CD8-positive, alpha-beta memory T cell (primary cell): ENCODE results near the gene NRAP. TPM values are rescaled to one million over a fixed set of nuclear protein-coding genes. Genes with fewer than 3 reads are reported as not detected.

Experiments used
- CTCF ChIA-PET: fragments of 350-600 bp; sonication (Branson Sonifier 250); formaldehyde crosslinking; loops from one replicate; lab custom pipeline; 2021; ENCODE audit warnings: antibody characterized with exemption; lab: Charles Lee
- POLR2A ChIA-PET: fragments of 350-600 bp; sonication (Branson Sonifier 250); formaldehyde crosslinking; loops from one replicate; lab custom pipeline; 2021; ENCODE audit warnings: antibody characterized with exemption; lab: Charles Lee
- DNase-seq, 5 donors: peaks; one replicate each; pipeline versions ENCODE4 v3.0.0 to v3.0.0-alpha.2; 2020 to 2022; ENCODE audit warnings: mixed read lengths in 1 of 5
- H3K27ac ChIP-seq: one replicate; pipeline ENCODE4 v1.7.0; 2013; ENCODE audit warnings: low read depth, mild to moderate bottlenecking, low read length, moderate library complexity
- H3K27me3 ChIP-seq: 2 replicates; pipeline ENCODE4 v1.7.0; 2013; ENCODE audit warnings: low read length, mild to moderate bottlenecking; ENCODE audit not compliant: insufficient read depth, poor library complexity, severe bottlenecking
- H3K36me3 ChIP-seq: 2 replicates; pipeline ENCODE4 v1.7.0; 2013; ENCODE audit warnings: mild to moderate bottlenecking, low read length, moderate library complexity; ENCODE audit not compliant: insufficient read depth
- H3K4me1 ChIP-seq: 2 replicates; pipeline ENCODE4 v1.7.0; 2013; ENCODE audit warnings: mild to moderate bottlenecking, low read length, moderate library complexity; ENCODE audit not compliant: insufficient read depth
- H3K4me3 ChIP-seq: 2 replicates; pipeline ENCODE4 v1.7.0; 2013; ENCODE audit warnings: mild to moderate bottlenecking, low read length
- H3K9me3 ChIP-seq: 2 replicates; pipeline ENCODE4 v1.7.0; 2013; ENCODE audit warnings: mild to moderate bottlenecking, low read length
- H3K27ac Mint-ChIP-seq, 8 donors: one replicate each; pipeline ENCODE4 v1.8.0; 2020 to 2021; ENCODE audit warnings: mixed read lengths in 8 of 8, mild to moderate bottlenecking in 6 of 8, inconsistent platforms in 3 of 8, moderate library complexity in 3 of 8
- H3K27me3 Mint-ChIP-seq, 2 donors: one replicate each; pipeline ENCODE4 v1.8.0; 2020 to 2021; ENCODE audit warnings: mixed read lengths in 2 of 2, mild to moderate bottlenecking in 1 of 2, moderate library complexity in 1 of 2
- H3K36me3 Mint-ChIP-seq, 3 donors: one replicate each; pipeline ENCODE4 v1.8.0; 2020 to 2021; ENCODE audit warnings: mixed read lengths in 3 of 3, inconsistent platforms in 1 of 3, mild to moderate bottlenecking in 1 of 3
- H3K4me1 Mint-ChIP-seq, 3 donors: one replicate each; pipeline ENCODE4 v1.8.0; 2020 to 2021; ENCODE audit warnings: mixed read lengths in 3 of 3, inconsistent platforms in 1 of 3, mild to moderate bottlenecking in 1 of 3
- H3K4me3 Mint-ChIP-seq, 7 donors: one replicate each; pipeline ENCODE4 v1.8.0; 2020 to 2021; ENCODE audit warnings: mixed read lengths in 7 of 7, mild to moderate bottlenecking in 6 of 7, moderate library complexity in 4 of 7, inconsistent platforms in 2 of 7
- H3K9me3 Mint-ChIP-seq, 5 donors: one replicate each; pipeline ENCODE4 v1.8.0; 2020 to 2022; ENCODE audit warnings: mixed read lengths in 5 of 5, mild to moderate bottlenecking in 3 of 5, moderate library complexity in 2 of 5, inconsistent platforms in 1 of 5
- polyA plus RNA-seq: library from polyadenylated mRNA; unstranded; fragments of 300-500 nt; fragmentation: Illumina TruSeq; gene quantifications from one replicate; pipeline ENCODE4 v1.2.3, GENCODE V29; 2021
- total RNA-seq, 2 experiments: library from RNA; stranded (reverse); gene quantifications; one replicate each; pipeline ENCODE4 v1.2.3, GENCODE V29; 2021

The NRAP gene
- total and polyA plus RNA-seq, 3 experiments from 2014 or later, result not detected

- Histone ChIP-seq H3K27me3 (no peaks in the 10 kb centered on the region), H3K4me3 (no peak overlapping the region), H3K36me3 (no peaks in the 10 kb centered on the region), H3K27ac (no peak overlapping the region), H3K4me1 (no peaks in the 10 kb centered on the region), H3K9me3 (no peaks in the 10 kb centered on the region)
- Mint-ChIP-seq H3K4me3 (no peak overlapping the region), H3K27ac (no peak overlapping the region), H3K36me3 (no peaks in the 10 kb centered on the region), H3K27me3 (peaks cover 7 to 30% of the 10 kb centered on the region in 2 donors), H3K4me1 (no peaks in the 10 kb centered on the region), H3K9me3 (peaks cover 0 to 3% (median 2%) of the 10 kb centered on the region in 5 donors)
- POLR2A ChIA-PET, result no interaction called here
- CTCF ChIA-PET, result no interaction called here
- DNase-seq, result no peak
These were observed 59.3 kb downstream of the NRAP start for GRCh38 chr10:113604572-113604971.

GRCh38 chr10:113603057-113603777, 60.6 kb downstream of the NRAP start:
- ChIA-PET POLR2A (no interaction called here), CTCF (no interaction called here)
- Histone ChIP-seq H3K9me3 (no peaks in the 10 kb centered on the region), H3K27ac (no peak overlapping the region), H3K27me3 (no peaks in the 10 kb centered on the region), H3K36me3 (no peaks in the 10 kb centered on the region), H3K4me1 (no peaks in the 10 kb centered on the region), H3K4me3 (no peak overlapping the region)
- H3K4me1 Mint-ChIP-seq, result no peaks in the 10 kb centered on the region
- H3K9me3 Mint-ChIP-seq, result peaks cover 0 to 3% (median 2%) of the 10 kb centered on the region in 5 donors
- H3K27me3 Mint-ChIP-seq, result peaks cover 7 to 27% of the 10 kb centered on the region in 2 donors
- no peaks in the 10 kb centered on the region for H3K36me3 Mint-ChIP-seq
- no peak overlapping the region for H3K4me3 Mint-ChIP-seq
- DNase-seq, result no peak
- no peak overlapping the region for H3K27ac Mint-ChIP-seq

- ChIA-PET POLR2A (no interaction called here), CTCF (no interaction called here)
- no peaks in the 10 kb centered on the region for H3K36me3 ChIP-seq
- H3K4me3 ChIP-seq, result no peak overlapping the region
- no peak overlapping the region for H3K27ac ChIP-seq
- no peak for DNase-seq
- no peaks in the 10 kb centered on the region for H3K4me1 Mint-ChIP-seq
- H3K9me3 ChIP-seq, result no peaks in the 10 kb centered on the region
- H3K27ac Mint-ChIP-seq, result no peak overlapping the region
- peaks cover 4 to 19% of the 10 kb centered on the region in 2 donors for H3K27me3 Mint-ChIP-seq
- H3K4me1 ChIP-seq, result no peaks in the 10 kb centered on the region
- no peaks in the 10 kb centered on the region for H3K36me3 Mint-ChIP-seq
- no peak overlapping the region for H3K4me3 Mint-ChIP-seq
- peaks cover 0 to 3% (median 2%) of the 10 kb centered on the region in 5 donors for H3K9me3 Mint-ChIP-seq
- H3K27me3 ChIP-seq, result no peaks in the 10 kb centered on the region
These were observed 63.3 kb downstream of the NRAP start for GRCh38 chr10:113600569-113600968.

- ChIA-PET POLR2A (no interaction called here), CTCF (no interaction called here)
- peaks cover 0 to 23% of the 10 kb centered on the region in 2 donors for H3K27me3 Mint-ChIP-seq
- Histone ChIP-seq H3K4me1 (no peaks in the 10 kb centered on the region), H3K27me3 (no peaks in the 10 kb centered on the region), H3K9me3 (no peaks in the 10 kb centered on the region), H3K27ac (no peak overlapping the region), H3K36me3 (no peaks in the 10 kb centered on the region), H3K4me3 (no peak overlapping the region)
- no peak overlapping the region for H3K4me3 Mint-ChIP-seq
- H3K36me3 Mint-ChIP-seq, result no peaks in the 10 kb centered on the region
- H3K9me3 Mint-ChIP-seq, result peaks cover 0 to 2% (median 0%) of the 10 kb centered on the region in 5 donors
- no peak overlapping the region for H3K27ac Mint-ChIP-seq
- H3K4me1 Mint-ChIP-seq, result no peaks in the 10 kb centered on the region
- DNase-seq, result no peak
These were observed 69.2 kb downstream of the NRAP start for GRCh38 chr10:113594652-113595051.

- Histone ChIP-seq H3K36me3 (no peaks in the 10 kb centered on the region), H3K4me1 (no peaks in the 10 kb centered on the region), H3K27ac (no peak overlapping the region), H3K4me3 (no peak overlapping the region), H3K27me3 (no peaks in the 10 kb centered on the region), H3K9me3 (no peaks in the 10 kb centered on the region)
- ChIA-PET CTCF (no interaction called here), POLR2A (no interaction called here)
- no peaks in the 10 kb centered on the region for H3K4me1 Mint-ChIP-seq
- no peak overlapping the region for H3K27ac Mint-ChIP-seq
- DNase-seq, result no peak
- no peaks in the 10 kb centered on the region for H3K36me3 Mint-ChIP-seq
- H3K27me3 Mint-ChIP-seq, result peaks cover 2 to 26% of the 10 kb centered on the region in 2 donors
- H3K9me3 Mint-ChIP-seq, result peaks cover 0 to 2% (median 0%) of the 10 kb centered on the region in 5 donors
- H3K4me3 Mint-ChIP-seq, result no peak overlapping the region
These were observed 71.5 kb downstream of the NRAP start for GRCh38 chr10:113592380-113592779.

- no peak for DNase-seq
- H3K4me3 Mint-ChIP-seq, result no peak overlapping the region
- H3K27me3 Mint-ChIP-seq, result peaks cover 2 to 26% of the 10 kb centered on the region in 2 donors
- H3K9me3 Mint-ChIP-seq, result peaks cover 0 to 2% (median 0%) of the 10 kb centered on the region in 5 donors
- H3K36me3 Mint-ChIP-seq, result no peaks in the 10 kb centered on the region
- ChIA-PET CTCF (no interaction called here), POLR2A (no interaction called here)
- Histone ChIP-seq H3K27me3 (no peaks in the 10 kb centered on the region), H3K27ac (no peak overlapping the region), H3K9me3 (no peaks in the 10 kb centered on the region), H3K4me3 (no peak overlapping the region), H3K36me3 (no peaks in the 10 kb centered on the region), H3K4me1 (no peaks in the 10 kb centered on the region)
- no peak overlapping the region for H3K27ac Mint-ChIP-seq
- no peaks in the 10 kb centered on the region for H3K4me1 Mint-ChIP-seq
These were observed 73.3 kb downstream of the NRAP start for GRCh38 chr10:113590581-113590980.

GRCh38 chr10:113589201-113589770, 74.6 kb downstream of the NRAP start:
- Histone ChIP-seq H3K36me3 (no peaks in the 10 kb centered on the region), H3K9me3 (no peaks in the 10 kb centered on the region), H3K27me3 (no peaks in the 10 kb centered on the region), H3K4me3 (no peak overlapping the region), H3K27ac (no peak overlapping the region), H3K4me1 (no peaks in the 10 kb centered on the region)
- Mint-ChIP-seq H3K36me3 (no peaks in the 10 kb centered on the region), H3K4me1 (no peaks in the 10 kb centered on the region), H3K27ac (no peak overlapping the region), H3K9me3 (no peaks in the 10 kb centered on the region), H3K4me3 (no peak overlapping the region), H3K27me3 (peaks cover 2 to 32% of the 10 kb centered on the region in 2 donors)
- ChIA-PET CTCF (no interaction called here), POLR2A (no interaction called here)
- DNase-seq, result no peak

GRCh38 chr10:113585949-113586348, 77.9 kb downstream of the NRAP start:
- Mint-ChIP-seq H3K36me3 (no peaks in the 10 kb centered on the region), H3K27ac (no peak overlapping the region), H3K27me3 (peaks cover 5 to 24% of the 10 kb centered on the region in 2 donors), H3K4me1 (no peaks in the 10 kb centered on the region), H3K4me3 (no peak overlapping the region), H3K9me3 (no peaks in the 10 kb centered on the region)
- Histone ChIP-seq H3K4me3 (no peak overlapping the region), H3K9me3 (no peaks in the 10 kb centered on the region), H3K36me3 (no peaks in the 10 kb centered on the region), H3K4me1 (no peaks in the 10 kb centered on the region), H3K27me3 (no peaks in the 10 kb centered on the region), H3K27ac (no peak overlapping the region)
- CTCF ChIA-PET, result no interaction called here
- no peak for DNase-seq
- POLR2A ChIA-PET, result no interaction called here
